C4-2B (cell line): ENCODE measurements around the gene CTAGE4.
"Not testable (repeated sequence)": the region's sequence is repeated elsewhere in the genome, so short reads cannot be mapped to it uniquely, and the experiment has no call there.

ENCODE experiments used
- H3K27ac ChIP-seq: fragments of 450-650 bp; 2 replicates; pipeline ENCODE4 v1.5.1; 2017
- TF ChIP-seq, protein P1 (sequence below): fragments of 450-650 bp; conservative IDR thresholded peaks from 2 replicates; pipeline ENCODE4 v1.5.1; 2017; ENCODE audit warnings: mild to moderate bottlenecking

Gene CTAGE4

GRCh38 chr7:144219149-144219548, 35.9 kb downstream of the CTAGE4 start:
- TF ChIP-seq, protein P1, sequence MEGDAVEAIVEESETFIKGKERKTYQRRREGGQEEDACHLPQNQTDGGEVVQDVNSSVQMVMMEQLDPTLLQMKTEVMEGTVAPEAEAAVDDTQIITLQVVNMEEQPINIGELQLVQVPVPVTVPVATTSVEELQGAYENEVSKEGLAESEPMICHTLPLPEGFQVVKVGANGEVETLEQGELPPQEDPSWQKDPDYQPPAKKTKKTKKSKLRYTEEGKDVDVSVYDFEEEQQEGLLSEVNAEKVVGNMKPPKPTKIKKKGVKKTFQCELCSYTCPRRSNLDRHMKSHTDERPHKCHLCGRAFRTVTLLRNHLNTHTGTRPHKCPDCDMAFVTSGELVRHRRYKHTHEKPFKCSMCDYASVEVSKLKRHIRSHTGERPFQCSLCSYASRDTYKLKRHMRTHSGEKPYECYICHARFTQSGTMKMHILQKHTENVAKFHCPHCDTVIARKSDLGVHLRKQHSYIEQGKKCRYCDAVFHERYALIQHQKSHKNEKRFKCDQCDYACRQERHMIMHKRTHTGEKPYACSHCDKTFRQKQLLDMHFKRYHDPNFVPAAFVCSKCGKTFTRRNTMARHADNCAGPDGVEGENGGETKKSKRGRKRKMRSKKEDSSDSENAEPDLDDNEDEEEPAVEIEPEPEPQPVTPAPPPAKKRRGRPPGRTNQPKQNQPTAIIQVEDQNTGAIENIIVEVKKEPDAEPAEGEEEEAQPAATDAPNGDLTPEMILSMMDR: 0 out of 2 replicates have a peak, but pooled peaks have one; percentile 4
- H3K27ac ChIP-seq: not testable (repeated sequence)

GRCh38 chr7:144220531-144220930, 37.3 kb downstream of the CTAGE4 start:
- not testable (repeated sequence) for H3K27ac ChIP-seq

- H3K27ac ChIP-seq: not testable (repeated sequence)
Measured at GRCh38 chr7:144223675-144224074, 40.4 kb downstream of the CTAGE4 start.

GRCh38 chr7:144226866-144227265, 43.6 kb downstream of the CTAGE4 start:
- H3K27ac ChIP-seq: not testable (repeated sequence)

GRCh38 chr7:144228810-144229209, 45.5 kb downstream of the CTAGE4 start:
- H3K27ac ChIP-seq: not testable (repeated sequence)

- not testable (repeated sequence) for H3K27ac ChIP-seq
Measured at GRCh38 chr7:144231027-144231426, 47.8 kb downstream of the CTAGE4 start.

DNA sequence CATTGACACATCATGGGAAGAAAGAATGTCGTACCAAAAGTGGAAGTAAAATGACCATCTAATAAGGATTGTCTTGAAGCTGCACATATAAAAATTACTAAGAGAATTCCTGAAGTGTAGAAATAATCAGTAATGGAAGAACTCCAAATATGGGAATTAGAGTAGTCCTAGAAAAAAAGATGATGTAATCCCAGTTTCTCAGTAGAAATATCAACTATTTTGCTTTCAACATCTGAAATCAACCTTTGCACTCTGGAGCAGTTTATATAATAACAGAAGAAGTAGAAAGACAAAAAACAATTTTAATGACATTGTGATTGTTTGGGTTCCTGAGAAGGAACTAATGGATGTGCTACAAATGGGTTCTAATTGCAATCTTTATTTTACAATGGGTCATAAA, 49.8 kb downstream of the CTAGE4 start:
- H3K27ac ChIP-seq: not testable (repeated sequence)
